Right cardiac atrium (tissue), 5 donors: Measurements from ENCODE around the gene CCDC80. TPM values are rescaled to one million over a fixed set of nuclear protein-coding genes. Genes with fewer than 3 reads are reported as not detected.

ENCODE experiments used
- ATAC-seq, 2 donors: fragments of 200-7000 bp; cut with Tn5 transposase; one replicate each; pipeline versions ENCODE4 v1.8.0 to v1.9.1; 2020; ENCODE audit warnings: moderate library complexity in 2 of 2, mild to moderate bottlenecking in 1 of 2
- DNase-seq, 3 donors: peaks; one replicate each; pipeline ENCODE4 v3.0.0-alpha.2; 2020
- H3K27ac ChIP-seq: one replicate; pipeline ENCODE4 v1.5.1; 2013; ENCODE audit warnings: mild to moderate bottlenecking, low read length, control low read depth, moderate library complexity
- H3K27me3 ChIP-seq: one replicate; pipeline ENCODE4 v1.6.1; 2013; ENCODE audit not compliant: control insufficient read depth, insufficient read depth
- H3K4me1 ChIP-seq: one replicate; pipeline ENCODE4 v1.6.1; 2013; ENCODE audit warnings: low read length; ENCODE audit not compliant: control insufficient read depth, insufficient read depth
- H3K4me3 ChIP-seq: one replicate; pipeline ENCODE4 v1.5.1; 2013; ENCODE audit warnings: low read length, control low read depth
- H3K9me3 ChIP-seq: one replicate; pipeline ENCODE4 v1.6.1; 2013; ENCODE audit warnings: low read length; ENCODE audit not compliant: control insufficient read depth
- WGBS: extraction: QIAGEN DNeasy Blood & Tissue Kit; methylation state at CpG from one replicate; pipeline ENCODE4 v1.1.7; 2013; 5-methylcytosine and 5-hydroxymethylcytosine counted together
- intact Hi-C, 4 donors: fragments of 100-400 bp; cut with DNase I; formaldehyde crosslinking; loops; one replicate each; pipeline versions ENCODE4 v1.11.0 to v1.14.0; 2022 to 2023
- polyA plus RNA-seq: library from polyadenylated mRNA; stranded (reverse); fragments of 200-250 nt; gene quantifications from one replicate; pipeline ENCODE4 v1.2.3, GENCODE V29; 2013
- total RNA-seq, 4 donors: library from RNA; stranded (reverse); fragmentation: NEBNext Ultra II Directional; extraction: Animal tissue kit (Norgen Biotek cat#: 25700); gene quantifications; one replicate each; pipeline ENCODE4 v1.2.1, GENCODE V29; 2021
- donor health status: healthy with polysubstance abuse.
- donor health status: DM: no; HTN: yes; CAD: no.
- donor health status: DM: no; HTN: no; CAD: no.
- donor health status: DM: no; HTN: yes; CAD: no; lungs with severe emphysema.
- donor health status: DM: yes; HTN: yes; CAD: no.

CCDC80 gene
- total and polyA plus RNA-seq, 5 donors, result 20.3 to 187 (median 124) TPM

- WGBS, result under 1% methylated on average over 29 of the region's 29 CpGs
- intact Hi-C loops, result no loop called here
- H3K4me3 ChIP-seq, result peak overlapping the region; percentile 83
- H3K27me3 ChIP-seq, result no peaks in the 10 kb centered on the region
- peak overlapping the region; percentile 84 for H3K27ac ChIP-seq
- ATAC-seq, result peak; percentile 50 to 65
- H3K9me3 ChIP-seq, result no peaks in the 10 kb centered on the region
- peak; percentile 70 to 85 (median 82) for DNase-seq
- H3K4me1 ChIP-seq, result no peaks in the 10 kb centered on the region
Observed at GRCh38 chr3:112560721-112561483, 80.0 kb downstream of the CCDC80 start.

GRCh38 chr3:112560307-112560706 lies 80.6 kb downstream of the CCDC80 start:
- Histone ChIP-seq H3K4me1 (no peaks in the 10 kb centered on the region), H3K9me3 (no peaks in the 10 kb centered on the region)
- intact Hi-C loops, result no loop called here

GRCh38 chr3:112557976-112558375 lies 83.0 kb downstream of the CCDC80 start:
- no peak for ATAC-seq
- Histone ChIP-seq H3K9me3 (no peaks in the 10 kb centered on the region), H3K27me3 (no peaks in the 10 kb centered on the region), H3K27ac (no peak overlapping the region), H3K4me3 (no peak overlapping the region), H3K4me1 (no peaks in the 10 kb centered on the region)
- 76% methylated on average over 1 of the region's 1 CpG for WGBS
- no peak for DNase-seq
- intact Hi-C loops, result no loop called here

More at GRCh38 chr3:112560307-112560706, 80.6 kb downstream of the CCDC80 start:
- peak overlapping the region; percentile 83 for H3K4me3 ChIP-seq
- no peaks in the 10 kb centered on the region for H3K27me3 ChIP-seq
- 22% methylated on average over 2 of the region's 2 CpGs for WGBS
- DNase-seq (no peak), ATAC-seq (no peak)
- no peak overlapping the region for H3K27ac ChIP-seq

- Histone ChIP-seq H3K4me1 (peaks cover 1% of the 10 kb centered on the region), H3K27ac (no peak overlapping the region), H3K9me3 (no peaks in the 10 kb centered on the region), H3K4me3 (no peak overlapping the region), H3K27me3 (no peaks in the 10 kb centered on the region)
- 84% methylated on average over 1 of the region's 1 CpG for WGBS
- intact Hi-C loops, result no loop called here
- ATAC-seq, result no peak
- DNase-seq, result no peak
Observed at GRCh38 chr3:112555535-112556170, 85.3 kb downstream of the CCDC80 start.

- no peaks in the 10 kb centered on the region for H3K27me3 ChIP-seq
- ATAC-seq, result no peak
- no peak for DNase-seq
- peaks cover 1% of the 10 kb centered on the region for H3K4me1 ChIP-seq
- intact Hi-C loops, result no loop called here
- no peak overlapping the region for H3K27ac ChIP-seq
- H3K9me3 ChIP-seq, result no peaks in the 10 kb centered on the region
- no peak overlapping the region for H3K4me3 ChIP-seq
- WGBS, result 28% methylated on average over 1 of the region's 1 CpG
Observed at GRCh38 chr3:112550859-112551258, 90.1 kb downstream of the CCDC80 start.

Other genes starting within 250 kb of the CCDC80 start
- under 1 TPM in 1 of 4 donors, not detected in 3; 0.14 TPM for gene BTLA, start 141.7 kb downstream of the CCDC80 start, total RNA-seq
- 0.09 TPM for gene BTLA, start 141.7 kb downstream of the CCDC80 start, polyA plus RNA-seq
- 10 to 100 TPM; 40.0 to 45.0 (median 42.6) TPM for gene ATG3, start 79.2 kb downstream of the CCDC80 start, total RNA-seq
- gene ATG3, start 79.2 kb downstream of the CCDC80 start, polyA plus RNA-seq, result 36.5 TPM
- gene SLC35A5, start 79.1 kb downstream of the CCDC80 start, total RNA-seq, result 10 to 100 TPM; 16.5 to 21.8 (median 18.2) TPM
- gene SLC35A5, start 79.1 kb downstream of the CCDC80 start, polyA plus RNA-seq, result 10.8 TPM
- not detected for gene CD200R1L, start 205.7 kb upstream of the CCDC80 start, total RNA-seq
- gene CD200R1L, start 205.7 kb upstream of the CCDC80 start, polyA plus RNA-seq, result not detected